Thyroid gland (tissue), 4 donors: ENCODE data around the gene LYRM9. TPM values are rescaled to one million over a fixed set of nuclear protein-coding genes. Genes with fewer than 3 reads are reported as not detected.

ENCODE experiments used
- DNase-seq, 2 donors: peaks; one replicate each; pipeline ENCODE4 v3.0.0-alpha.2; 2019
- H3K27ac ChIP-seq, 3 donors: fragments of 200-600 bp; sonication (generic); 1 replicate in 2 of 3; 2 replicates in 1 of 3; pipeline ENCODE4 v1.5.1; 2016 to 2019; ENCODE audit warnings: mild to moderate bottlenecking in 1 of 3, moderate library complexity in 1 of 3
- H3K27me3 ChIP-seq: fragments of 200-600 bp; sonication (generic); one replicate; pipeline ENCODE4 v1.5.1; 2019
- H3K36me3 ChIP-seq, 2 donors: fragments of 200-600 bp; sonication (generic); one replicate each; pipeline ENCODE4 v1.5.1; 2016 to 2019
- H3K4me1 ChIP-seq, 2 donors: fragments of 200-600 bp; sonication (generic); one replicate each; pipeline ENCODE4 v1.5.1; 2017 to 2019
- H3K4me3 ChIP-seq, 3 donors: fragments of 200-600 bp; sonication (generic); replicated peaks in 1 of 3; 1 replicate in 2 of 3; 2 replicates in 1 of 3; pipeline ENCODE4 v1.5.1; 2016; ENCODE audit warnings: mild to moderate bottlenecking in 1 of 3
- H3K9me3 ChIP-seq: fragments of 200-600 bp; sonication (generic); one replicate; pipeline ENCODE4 v1.5.1; 2017
- CTCF ChIP-seq, 6 experiments: fragments of 200-600 bp in 3 of 6; fragments of 450-650 bp in 3 of 6; sonication (generic) in 3 of 6; IDR thresholded peaks; one replicate each; pipeline ENCODE4 v1.5.1; 2016 to 2019; ENCODE audit warnings: antibody characterized with exemption in 6 of 6, mild to moderate bottlenecking in 2 of 6, inconsistent platforms in 1 of 6, moderate library complexity in 1 of 6
- POLR2A ChIP-seq, 2 donors: fragments of 450-650 bp; IDR thresholded peaks; one replicate each; pipeline ENCODE4 v1.6.1; 2017; ENCODE audit warnings: antibody characterized with exemption in 2 of 2, mild to moderate bottlenecking in 2 of 2, moderate library complexity in 1 of 2
- WGBS, 2 donors: methylation state at CpG; one replicate each; pipeline ENCODE4 v1.1.5; 2017; 5-methylcytosine and 5-hydroxymethylcytosine counted together
- intact Hi-C: fragments of 100-400 bp; cut with DNase I; formaldehyde crosslinking; loops from one replicate; pipeline ENCODE4 v1.15.1; 2023
- total RNA-seq, 4 donors: library from RNA; depleted of rRNA; stranded (reverse); fragments of >200 nt; gene quantifications; one replicate each; pipeline ENCODE4 v1.2.3, GENCODE V29; 2016

The LYRM9 gene
- total RNA-seq, 4 donors from 2014 or later = 25.5 to 52.7 (median 46.4) TPM

- no peaks in the 10 kb centered on the region for H3K9me3 ChIP-seq
- intact Hi-C loops = loop anchor here (10.0 kb wide), 1 partner anchor 355 kb away; no protein-coding TSS in a partner anchor
These were observed 6.4 kb upstream of the LYRM9 start for GRCh38 chr17:27899525-27899924.

GRCh38 chr17:27898096-27898495 is 4.9 kb upstream of the LYRM9 start:
- no peaks in the 10 kb centered on the region for H3K36me3 ChIP-seq
- no peak for TF ChIP-seq POLR2A (IDR thresholded peaks at IDR 0.05)
- TF ChIP-seq CTCF (IDR thresholded peaks at IDR 0.05) = no peak
- H3K4me1 ChIP-seq = peaks cover 0 to 3% of the 10 kb centered on the region in 2 donors
- no peaks in the 10 kb centered on the region for H3K9me3 ChIP-seq
- no peak overlapping the region for H3K4me3 ChIP-seq
- no peaks in the 10 kb centered on the region for H3K27me3 ChIP-seq
- intact Hi-C loops = loop anchor here (10.0 kb wide), 1 partner anchor 357 kb away; no protein-coding TSS in a partner anchor
- H3K27ac ChIP-seq = no peak overlapping the region
- no peak for DNase-seq

More at GRCh38 chr17:27899525-27899924, 6.4 kb upstream of the LYRM9 start:
- Histone ChIP-seq H3K27ac (no peak overlapping the region), H3K36me3 (no peaks in the 10 kb centered on the region), H3K4me1 (no peaks in the 10 kb centered on the region), H3K27me3 (no peaks in the 10 kb centered on the region), H3K4me3 (no peak overlapping the region)
- TF ChIP-seq POLR2A (IDR thresholded peaks at IDR 0.05) (no peak), CTCF (IDR thresholded peaks at IDR 0.05) (no peak)
- WGBS, 2 donors = 80 to 84% methylated on average over 3 of the region's 3 CpGs
- DNase-seq = no peak

GRCh38 chr17:27896701-27897100 is 3.5 kb upstream of the LYRM9 start:
- no peaks in the 10 kb centered on the region for H3K27me3 ChIP-seq
- H3K4me1 ChIP-seq = peaks cover 6 to 11% of the 10 kb centered on the region in 2 donors
- no peaks in the 10 kb centered on the region for H3K9me3 ChIP-seq
- H3K36me3 ChIP-seq = no peaks in the 10 kb centered on the region
- H3K27ac ChIP-seq = no peak overlapping the region
- intact Hi-C loops = loop anchor here (10.0 kb wide), 1 partner anchor 358 kb away; no protein-coding TSS in a partner anchor
- H3K4me3 ChIP-seq = no peak overlapping the region
- 80 to 83% methylated on average over 7 of the region's 7 CpGs for WGBS, 2 donors
- TF ChIP-seq CTCF (IDR thresholded peaks at IDR 0.05) (no peak), POLR2A (IDR thresholded peaks at IDR 0.05) (no peak)
- no peak for DNase-seq

GRCh38 chr17:27895940-27896535 is 2.9 kb upstream of the LYRM9 start:
- Histone ChIP-seq H3K27me3 (no peaks in the 10 kb centered on the region), H3K27ac (no peak overlapping the region), H3K9me3 (no peaks in the 10 kb centered on the region), H3K4me3 (no peak overlapping the region), H3K36me3 (no peaks in the 10 kb centered on the region), H3K4me1 (peaks cover 6 to 12% of the 10 kb centered on the region in 2 donors)
- no peak for TF ChIP-seq POLR2A (IDR thresholded peaks at IDR 0.05)
- TF ChIP-seq CTCF (IDR thresholded peaks at IDR 0.05) = no peak
- 90 to 97% methylated on average over 1 of the region's 1 CpG for WGBS, 2 donors
- no peak for DNase-seq
- intact Hi-C loops = loop anchor here (10.0 kb wide), 1 partner anchor 359 kb away; no protein-coding TSS in a partner anchor

- intact Hi-C loops = loop anchor here (10.0 kb wide), 1 partner anchor 359 kb away; no protein-coding TSS in a partner anchor
- DNase-seq = no peak
- Histone ChIP-seq H3K27me3 (no peaks in the 10 kb centered on the region), H3K4me3 (no peak overlapping the region), H3K27ac (no peak overlapping the region), H3K36me3 (no peaks in the 10 kb centered on the region), H3K9me3 (no peaks in the 10 kb centered on the region), H3K4me1 (peaks cover 11 to 19% of the 10 kb centered on the region in 2 donors)
- 48% methylated on average over 8 of the region's 8 CpGs for WGBS, 2 donors
- no peak for TF ChIP-seq CTCF (IDR thresholded peaks at IDR 0.05)
- no peak for TF ChIP-seq POLR2A (IDR thresholded peaks at IDR 0.05)
These were observed 2.1 kb upstream of the LYRM9 start for GRCh38 chr17:27895123-27895895.
